DMS53 treated with DMSO at 0.1 percent for 48 hours (cell line): Measurements from ENCODE around the gene KANSL3.
"Not testable (repeated sequence)": the region's sequence is repeated elsewhere in the genome, so short reads cannot be mapped to it uniquely, and the experiment has no call there.

Experiments used
- DNase-seq: peaks from one replicate; lab custom pipeline; 2025; ENCODE audit not compliant: unreplicated experiment; lab: John Stamatoyannopoulos, UW

Gene KANSL3

DNA sequence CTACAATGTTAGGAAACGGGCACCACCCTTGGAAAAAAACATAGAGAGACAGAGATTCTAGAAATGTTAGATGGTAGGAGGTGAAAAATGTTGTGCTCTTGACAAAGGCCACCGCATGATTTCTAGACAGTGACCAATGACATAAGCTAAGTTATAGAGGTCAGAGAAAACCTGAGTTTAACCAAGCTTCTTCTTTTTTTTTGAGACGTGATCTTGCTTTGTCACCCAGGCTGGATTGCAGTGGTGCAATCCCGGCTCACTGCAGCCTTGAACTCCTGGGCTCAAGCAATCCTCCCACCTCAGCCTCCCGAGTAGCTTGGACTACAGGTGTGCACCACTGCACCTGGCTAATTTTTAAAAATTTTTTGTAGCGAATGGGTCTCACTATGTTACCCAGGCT lies 17.4 kb upstream of the KANSL3 start:
- DNase-seq = no peak

DNA sequence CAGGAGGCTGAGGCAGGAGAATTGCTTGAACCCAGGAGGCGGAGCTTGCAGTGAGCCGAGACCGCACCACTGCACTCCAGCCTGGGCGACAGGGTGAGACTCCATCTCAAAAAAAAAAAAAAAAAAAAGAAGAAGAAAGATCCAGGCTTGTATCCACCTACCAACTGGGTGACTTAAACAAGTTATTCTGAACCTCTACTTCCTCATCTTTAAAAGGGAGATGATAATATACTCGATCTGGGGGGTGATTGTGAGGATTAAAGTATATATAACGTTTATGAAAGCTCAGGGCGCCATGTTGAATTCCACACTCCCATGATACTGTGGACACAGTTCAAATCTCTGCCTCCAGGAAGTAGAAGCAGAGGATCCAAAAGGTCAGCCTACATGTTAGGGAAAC lies 16.7 kb upstream of the KANSL3 start:
- not testable (repeated sequence) for DNase-seq

DNA sequence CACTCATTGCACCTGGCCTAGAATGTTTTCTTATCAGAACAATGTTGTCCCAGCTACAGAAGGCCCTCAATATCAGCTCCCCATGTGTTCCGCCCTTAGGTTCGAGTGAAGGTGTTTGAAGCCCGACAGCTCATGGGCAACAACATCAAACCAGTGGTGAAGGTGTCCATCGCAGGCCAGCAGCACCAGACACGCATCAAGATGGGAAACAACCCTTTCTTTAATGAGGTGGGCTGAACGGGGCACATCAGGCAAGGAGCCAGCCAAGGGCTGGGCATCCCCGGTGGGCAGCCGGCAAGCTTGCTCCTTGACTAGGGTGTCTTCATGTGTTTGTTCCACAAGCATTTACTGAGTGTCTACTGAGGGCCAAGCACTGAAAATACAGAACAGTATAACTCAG lies 13.7 kb upstream of the KANSL3 start:
- no peak for DNase-seq

DNA sequence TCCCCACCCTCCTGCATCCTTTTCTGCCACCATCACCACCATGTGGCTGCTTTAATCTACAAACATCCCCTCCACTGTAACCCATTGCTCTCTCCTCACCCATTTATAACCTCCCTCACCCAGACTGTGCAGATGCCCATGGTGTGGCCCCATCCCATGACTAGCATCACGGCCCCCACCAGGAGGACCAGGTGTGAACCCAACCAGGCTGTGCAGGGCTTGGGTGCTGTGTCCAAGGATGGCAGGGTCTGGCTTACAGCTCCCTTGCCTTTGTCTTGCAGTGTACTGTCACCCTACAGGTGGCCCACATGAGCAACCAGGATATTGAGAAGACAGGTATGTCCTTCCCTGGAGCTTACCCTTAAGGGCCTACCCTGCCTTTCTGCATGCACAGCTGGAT lies 11.2 kb upstream of the KANSL3 start:
- DNase-seq = no peak

GRCh38 chr2:96648306-96648930 lies 10.3 kb upstream of the KANSL3 start:
- DNase-seq = no peak

DNA sequence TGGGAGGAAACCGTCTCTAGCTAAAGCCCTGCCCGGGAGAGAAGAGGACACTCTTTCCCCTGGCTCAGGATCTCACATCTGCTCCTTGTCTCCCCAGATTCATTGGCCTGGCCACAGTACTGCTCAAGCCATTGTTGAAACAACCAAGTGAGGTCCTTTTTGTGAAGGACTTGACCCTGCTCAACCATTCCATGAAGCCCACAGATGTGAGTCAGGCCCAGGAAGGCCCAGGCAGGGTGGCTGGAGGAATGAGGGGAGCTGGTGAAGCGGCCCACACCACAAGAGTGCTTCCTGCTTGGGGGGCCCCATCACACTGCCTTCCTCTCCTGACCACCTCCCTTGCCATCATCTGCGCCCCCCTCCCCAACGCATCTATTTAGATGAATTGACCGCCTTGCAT lies 9.6 kb upstream of the KANSL3 start:
- no peak for DNase-seq

DNA sequence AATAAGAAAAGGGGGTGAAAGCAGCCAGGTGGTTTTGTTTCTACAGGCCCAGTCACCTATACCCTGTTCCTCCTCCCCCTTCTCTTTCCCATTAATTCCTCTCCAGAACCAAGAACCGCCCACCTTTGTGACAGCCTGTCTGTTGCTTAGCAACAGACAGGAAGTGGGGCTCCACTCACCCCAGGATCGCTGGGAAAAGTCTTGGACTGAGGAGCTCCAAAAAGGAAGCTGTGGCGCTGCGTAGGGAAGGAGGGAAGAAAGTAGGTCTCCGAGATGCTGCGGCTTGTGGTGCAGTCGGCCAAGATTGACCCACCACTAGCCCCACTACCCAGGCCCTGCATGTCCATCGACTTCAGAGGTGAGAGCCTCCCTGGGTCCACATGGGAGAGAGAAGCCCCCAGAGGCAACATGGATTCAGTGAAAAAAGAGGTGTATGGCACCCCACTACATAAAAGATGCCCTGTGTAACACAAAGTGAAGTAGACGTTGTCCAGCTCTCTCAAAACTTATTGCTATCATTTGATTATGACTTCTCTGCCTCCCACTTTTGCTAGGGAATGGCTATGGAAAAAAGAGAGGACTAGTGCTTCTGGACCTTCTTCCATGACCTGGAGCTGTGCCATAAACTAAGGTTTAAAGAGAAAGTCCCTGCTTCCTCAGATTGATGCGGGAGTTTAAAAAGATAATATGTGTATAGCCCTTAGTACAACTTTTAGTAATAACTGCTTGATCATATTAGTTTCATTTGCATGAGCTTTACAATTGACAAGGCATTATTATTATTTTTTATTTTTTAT lies 4.7 kb upstream of the KANSL3 start, which contains the start of gene FER1L5:
FER1L5 (plus strand) TSS at position 201 of the 797 bp plus-strand sequence; CDS start at position 274, 73 bp downstream.
- DNase-seq = no peak

DNA sequence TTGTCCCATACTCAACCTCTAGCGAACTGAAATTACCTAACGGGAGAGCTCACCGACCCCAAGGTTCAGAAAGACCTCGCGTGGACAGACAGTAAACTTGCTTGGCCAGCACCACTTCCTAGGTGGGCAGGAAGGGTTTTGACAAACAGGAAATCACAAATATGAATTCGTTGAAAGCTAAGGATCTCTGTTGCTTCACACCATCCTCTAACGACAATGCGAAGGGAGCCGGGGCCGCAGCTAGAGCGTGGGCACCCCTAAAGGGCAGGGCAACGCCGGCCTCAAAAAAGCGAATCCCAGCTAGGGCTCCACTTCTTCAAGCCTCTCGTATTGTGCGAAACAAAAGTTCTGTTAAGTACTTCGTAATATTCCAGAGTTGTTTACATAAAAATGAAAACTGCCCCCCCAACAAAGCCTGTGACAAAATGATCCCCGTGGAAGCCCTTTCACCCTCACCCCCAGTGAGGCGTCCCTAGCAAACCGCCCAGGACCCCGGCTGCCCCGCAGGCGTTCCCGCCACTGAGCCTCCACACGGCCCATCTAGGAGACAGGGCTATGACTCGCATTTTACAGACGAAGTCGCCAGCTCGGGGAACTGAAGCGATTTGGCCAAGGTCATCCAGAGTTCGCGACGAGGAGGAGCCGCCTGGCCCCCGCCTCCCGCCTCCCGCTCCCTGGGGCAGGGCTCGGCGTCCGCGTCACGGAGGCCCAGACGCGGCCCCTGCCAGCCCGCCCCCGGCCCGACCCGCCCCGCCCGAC lies 548 bp downstream of the KANSL3 start:
- DNase-seq = peak; percentile 71

- DNase-seq = no peak
Observed at GRCh38 chr2:96636551-96637171, 1.5 kb downstream of the KANSL3 start.

DNA sequence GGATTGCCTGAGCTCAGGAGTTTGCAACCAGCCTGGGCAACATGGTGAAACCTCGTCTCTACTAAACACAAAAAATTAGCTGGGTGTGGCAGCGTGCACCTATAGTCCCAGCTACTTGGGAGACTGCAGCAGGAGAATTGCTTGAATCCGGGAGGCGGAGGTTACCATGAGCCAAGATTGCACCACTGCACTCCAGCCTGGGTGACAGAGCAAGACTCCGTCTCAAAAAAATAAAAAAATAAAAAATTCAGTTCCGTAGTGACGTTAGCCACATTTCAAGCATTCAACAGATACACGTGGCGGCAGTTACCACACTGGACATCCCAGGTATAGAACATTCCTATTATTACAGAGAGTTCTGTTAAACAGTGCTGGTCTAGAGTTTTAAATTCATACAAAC lies 4.5 kb downstream of the KANSL3 start:
- no peak for DNase-seq

DNA sequence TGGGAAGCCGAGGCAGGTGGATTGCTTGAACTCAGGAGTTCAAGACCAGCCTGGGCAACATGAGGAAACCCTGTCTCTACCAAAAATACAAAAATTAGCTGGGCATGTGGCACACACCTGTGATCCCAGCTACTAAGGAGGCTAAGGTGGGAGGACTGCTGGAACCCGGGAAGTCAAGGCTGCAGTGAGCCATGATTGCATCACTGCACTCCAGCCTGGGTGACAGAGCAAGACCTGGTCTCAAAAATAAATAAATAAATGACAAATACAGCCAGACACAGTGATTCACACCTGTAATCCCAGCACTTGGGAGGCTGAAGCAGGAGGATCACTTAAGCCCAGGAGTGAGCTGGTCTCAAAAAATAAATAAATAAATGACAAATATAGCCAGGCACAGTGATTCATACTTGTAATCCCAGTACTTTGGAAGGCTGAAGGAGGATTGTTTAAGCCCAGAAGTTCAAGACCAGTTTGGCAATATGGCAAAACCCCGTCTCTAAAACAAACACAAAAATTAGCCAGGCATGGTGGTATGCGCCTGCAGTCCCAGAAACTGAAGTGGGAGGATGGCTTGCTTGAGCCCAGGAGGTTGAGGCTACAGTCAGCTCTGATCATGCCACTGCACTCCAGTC lies 6.2 kb downstream of the KANSL3 start:
- no peak for DNase-seq

DNA sequence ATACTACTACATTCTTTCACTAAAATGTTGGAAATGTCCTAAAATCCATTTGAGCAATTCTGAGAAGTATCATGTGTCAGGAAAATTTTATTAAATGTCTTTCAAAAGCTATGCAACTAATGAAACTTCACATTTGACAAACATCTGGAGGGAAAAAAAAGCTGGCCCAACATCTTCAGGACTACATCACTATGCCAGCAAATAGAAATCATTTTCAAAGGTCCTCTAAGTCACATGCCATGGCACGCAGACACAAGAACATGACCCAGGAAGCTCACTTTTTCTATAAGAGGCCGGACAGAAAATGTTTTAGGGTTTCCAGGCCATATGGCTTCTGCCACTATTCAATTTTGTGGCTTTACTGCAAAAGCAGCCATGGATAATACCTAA lies 11.6 kb downstream of the KANSL3 start:
- no peak for DNase-seq

- DNase-seq = no peak
Observed at GRCh38 chr2:96625571-96626552, 12.2 kb downstream of the KANSL3 start.

- no peak for DNase-seq
Observed at GRCh38 chr2:96623116-96623515, 15.0 kb downstream of the KANSL3 start.

DNA sequence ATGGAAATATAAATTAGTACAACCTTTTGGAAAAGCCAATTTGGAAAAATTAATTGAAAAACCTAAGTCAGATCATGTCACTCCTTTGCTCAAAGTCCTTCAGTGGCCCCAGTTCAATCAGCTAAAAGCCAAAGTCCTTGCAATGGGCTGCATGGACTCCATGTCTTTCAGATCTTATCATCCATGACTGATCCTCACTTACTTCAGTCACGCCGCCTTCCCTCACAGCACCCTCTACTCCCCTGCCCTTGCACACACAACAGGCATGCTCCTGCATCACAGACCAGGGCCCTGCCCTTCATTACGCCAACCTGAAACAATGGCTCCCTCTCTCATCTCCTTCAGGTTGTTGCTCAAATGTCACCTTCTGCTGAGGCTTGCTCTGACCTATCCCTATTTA lies 15.6 kb downstream of the KANSL3 start:
- DNase-seq = no peak

DNA sequence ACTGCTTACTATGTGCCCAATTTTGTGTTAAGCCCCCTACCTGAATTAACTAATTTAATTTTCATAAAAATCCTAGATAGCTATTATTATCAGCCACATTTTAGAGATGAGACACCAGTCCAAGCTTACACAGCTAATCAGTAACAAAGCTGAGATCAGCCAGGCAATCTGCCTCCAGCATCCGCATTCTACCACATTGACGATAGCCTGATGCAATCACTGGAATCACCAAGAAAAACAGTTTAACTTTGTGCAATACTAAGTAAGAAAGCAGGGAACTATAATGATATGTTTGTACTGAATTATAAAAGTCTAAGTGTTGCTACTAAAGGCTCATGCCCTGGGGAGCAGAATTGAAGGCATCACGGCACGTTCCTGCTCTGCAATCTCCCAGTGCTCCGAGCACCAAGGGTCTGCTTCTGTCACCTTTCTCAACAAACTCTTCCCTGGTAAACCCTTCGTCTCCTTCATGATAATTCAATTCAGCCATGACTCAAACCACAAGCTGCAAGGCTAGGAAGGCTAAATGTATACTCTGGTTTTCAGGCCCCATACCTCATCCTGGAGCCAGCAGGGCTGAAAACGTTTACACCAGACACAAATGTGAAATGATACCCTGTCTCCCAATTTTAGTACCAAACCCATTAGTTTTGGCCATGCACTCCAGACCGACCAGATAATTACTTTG lies 19.4 kb downstream of the KANSL3 start:
- DNase-seq = no peak

- no peak for DNase-seq
Observed at GRCh38 chr2:96617012-96617411, 21.1 kb downstream of the KANSL3 start.

GRCh38 chr2:96616535-96616934 lies 21.6 kb downstream of the KANSL3 start:
- DNase-seq = no peak

- DNase-seq = no peak
Observed at GRCh38 chr2:96616128-96616527, 22.0 kb downstream of the KANSL3 start.
